IMR-90 (cell line): Measurements from ENCODE around the gene TGM1. TPM values are rescaled to one million over a fixed set of nuclear protein-coding genes. Genes with fewer than 3 reads are reported as not detected.

Experiments used
- ATAC-seq: fragments of 200-7000 bp; cut with Tn5 transposase; 2 replicates; pipeline ENCODE4 v1.9.1; 2020; ENCODE audit warnings: low read depth, mild to moderate bottlenecking, moderate library complexity
- BruUV-seq: library from RNA; stranded (reverse); fragments of 400-500 nt; replicated peaks from 2 replicates; lab custom pipeline; 2021; lab: Mats Ljungman, UMichigan
- CTCF ChIA-PET: fragments of 300-600 bp; formaldehyde crosslinking; extraction: SDS; loops from one replicate; lab custom pipeline; 2021; ENCODE audit warnings: antibody characterized with exemption; lab: Yijun Ruan, JAX
- POLR2A ChIA-PET: fragments of 300-600 bp; sonication (Branson Sonifier 250); formaldehyde crosslinking; loops from one replicate; lab custom pipeline; 2022; ENCODE audit warnings: antibody characterized with exemption; ENCODE audit not compliant: unreplicated experiment; lab: Charles Lee
- DNase-seq: peaks from one replicate; pipeline ENCODE4 v3.0.0; 2013
- H2AFZ ChIP-seq: replicated peaks from 2 replicates; pipeline ENCODE3; 2013; ENCODE audit warnings: low read length, mild to moderate bottlenecking; ENCODE audit not compliant: poor library complexity
- H2AK5ac ChIP-seq: 2 replicates; pipeline ENCODE4 v1.6.1; 2013; ENCODE audit warnings: low read depth, low read length, inconsistent platforms
- H2AK9ac ChIP-seq: replicated peaks from 2 replicates; pipeline ENCODE3; 2013; ENCODE audit warnings: mild to moderate bottlenecking, low read depth, low read length, moderate library complexity; ENCODE audit not compliant: poor library complexity
- H2BK120ac ChIP-seq: 2 replicates; pipeline ENCODE4 v1.6.1; 2013; ENCODE audit warnings: low read depth, low read length, inconsistent platforms
- H2BK15ac ChIP-seq: 3 replicates; pipeline ENCODE4 v1.6.1; 2013; ENCODE audit warnings: low read depth, low read length, inconsistent platforms
- H2BK20ac ChIP-seq: 2 replicates; pipeline ENCODE4 v1.6.1; 2013; ENCODE audit warnings: low read depth, mild to moderate bottlenecking, inconsistent platforms, low read length, moderate library complexity
- H2BK5ac ChIP-seq: 2 replicates; pipeline ENCODE4 v1.6.1; 2013; ENCODE audit warnings: mild to moderate bottlenecking, low read depth, low read length, inconsistent platforms; ENCODE audit not compliant: poor library complexity, severe bottlenecking
- H3K14ac ChIP-seq: replicated peaks from 2 replicates; pipeline ENCODE4 v1.6.1; 2013; ENCODE audit warnings: low read depth, low read length, inconsistent platforms
- H3K18ac ChIP-seq: 2 replicates; pipeline ENCODE4 v1.6.1; 2013; ENCODE audit warnings: low read depth, low read length, control low read depth
- H3K23ac ChIP-seq: 2 replicates; pipeline ENCODE4 v1.6.1; 2013; ENCODE audit warnings: low read depth, low read length, inconsistent platforms
- H3K27ac ChIP-seq: 2 replicates; pipeline ENCODE4 v1.5.1; 2013; ENCODE audit warnings: mild to moderate bottlenecking, control low read depth, low read length; ENCODE audit not compliant: insufficient read depth
- H3K27me3 ChIP-seq: 2 replicates; pipeline ENCODE4 v1.6.1; 2013; ENCODE audit warnings: low read length; ENCODE audit not compliant: control insufficient read depth, insufficient read depth
- H3K36me3 ChIP-seq: 2 replicates; pipeline ENCODE4 v1.6.1; 2013; ENCODE audit warnings: low read length, mixed read lengths; ENCODE audit not compliant: control insufficient read depth, insufficient read depth
- H3K4ac ChIP-seq: 2 replicates; pipeline ENCODE4 v1.6.1; 2013; ENCODE audit warnings: low read depth, low read length, inconsistent platforms
- H3K4me1 ChIP-seq: 2 replicates; pipeline ENCODE4 v1.6.1; 2013; ENCODE audit warnings: low read length, mixed read lengths; ENCODE audit not compliant: control insufficient read depth, insufficient read depth
- H3K4me2 ChIP-seq: 2 replicates; pipeline ENCODE4 v1.6.1; 2013; ENCODE audit warnings: low read depth, mild to moderate bottlenecking, control low read depth, low read length, moderate library complexity
- H3K4me3 ChIP-seq: 2 replicates; pipeline ENCODE4 v1.5.1; 2013; ENCODE audit warnings: low read depth, mild to moderate bottlenecking, control low read depth, low read length, moderate library complexity; ENCODE audit not compliant: insufficient read depth
- H3K56ac ChIP-seq: 2 replicates; pipeline ENCODE4 v1.6.1; 2013; ENCODE audit warnings: low read length, inconsistent platforms; ENCODE audit not compliant: insufficient read depth; ENCODE audit errors: extremely low read depth
- H3K79me1 ChIP-seq, 2 experiments: 2 replicates each; pipeline ENCODE4 v1.6.1; 2013; ENCODE audit warnings: low read length in 2 of 2, inconsistent platforms in 1 of 2, low read depth in 1 of 2
- H3K9ac ChIP-seq: 2 replicates; pipeline ENCODE4 v1.6.1; 2013; ENCODE audit warnings: low read depth, low read length, control low read depth
- H3K9me1 ChIP-seq: 2 replicates; pipeline ENCODE4 v1.6.1; 2013; ENCODE audit warnings: low read length, inconsistent platforms; ENCODE audit not compliant: insufficient read depth
- H3K9me3 ChIP-seq: 2 replicates; pipeline ENCODE4 v1.6.1; 2013; ENCODE audit warnings: low read length; ENCODE audit not compliant: control insufficient read depth, insufficient read depth
- H4K20me1 ChIP-seq: 2 replicates; pipeline ENCODE4 v1.6.1; 2013; ENCODE audit warnings: low read length, inconsistent platforms; ENCODE audit not compliant: insufficient read depth
- H4K5ac ChIP-seq: 2 replicates; pipeline ENCODE4 v1.6.1; 2013; ENCODE audit warnings: mild to moderate bottlenecking, low read depth, low read length, control low read depth
- H4K8ac ChIP-seq, 2 experiments: 2 replicates each; pipeline ENCODE4 v1.6.1; 2013; ENCODE audit warnings: low read depth in 2 of 2, low read length in 2 of 2, control low read depth in 1 of 2, inconsistent platforms in 1 of 2
- H4K91ac ChIP-seq: 2 replicates; pipeline ENCODE4 v1.6.1; 2013; ENCODE audit warnings: low read depth, low read length, inconsistent platforms; ENCODE audit not compliant: insufficient read depth
- BHLHE40 ChIP-seq: fragments of 150-350 bp; IDR thresholded peaks from 2 replicates; pipeline ENCODE4 v1.6.1; 2016; ENCODE audit warnings: mild to moderate bottlenecking, low read depth, low read length
- CEBPB ChIP-seq: IDR thresholded peaks from 2 replicates; pipeline ENCODE4 v1.6.1; 2012; ENCODE audit warnings: low read depth, low read length, improper control_type of control experiment
- CHD1 ChIP-seq: IDR thresholded peaks from 2 replicates; pipeline ENCODE4 v1.6.1; 2012; ENCODE audit warnings: low read depth, low read length, improper control_type of control experiment
- ELK1 ChIP-seq: fragments of 150-350 bp; IDR thresholded peaks from 2 replicates; pipeline ENCODE4 v1.6.1; 2016; ENCODE audit warnings: low read depth, mild to moderate bottlenecking, low read length, moderate library complexity, borderline replicate concordance
- FOS ChIP-seq: fragments of 150-350 bp; IDR thresholded peaks from 2 replicates; pipeline ENCODE4 v1.6.1; 2016; ENCODE audit warnings: low read depth, low read length
- MAFK ChIP-seq: IDR thresholded peaks from 2 replicates; pipeline ENCODE4 v1.6.1; 2012; ENCODE audit warnings: low read depth, low read length, improper control_type of control experiment
- MAZ ChIP-seq: IDR thresholded peaks from 2 replicates; pipeline ENCODE4 v1.6.1; 2012; ENCODE audit warnings: low read depth, mild to moderate bottlenecking, low read length, improper control_type of control experiment, moderate library complexity, borderline replicate concordance
- MXI1 ChIP-seq: IDR thresholded peaks from 2 replicates; pipeline ENCODE4 v1.6.1; 2012; ENCODE audit warnings: low read depth, mild to moderate bottlenecking, low read length, moderate library complexity, borderline replicate concordance
- NFE2L2 ChIP-seq: fragments of 150-350 bp; IDR thresholded peaks from 2 replicates; pipeline ENCODE4 v1.6.1; 2016; ENCODE audit warnings: low read depth, mild to moderate bottlenecking, low read length
- POLR2A ChIP-seq: IDR thresholded peaks from 2 replicates; pipeline ENCODE4 v1.6.1; 2012; ENCODE audit warnings: mild to moderate bottlenecking, low read depth, low read length
- RCOR1 ChIP-seq: IDR thresholded peaks from 2 replicates; pipeline ENCODE4 v1.6.1; 2012; ENCODE audit warnings: mild to moderate bottlenecking, low read length, improper control_type of control experiment; ENCODE audit not compliant: insufficient replicate concordance
- RFX5 ChIP-seq: IDR thresholded peaks from 2 replicates; pipeline ENCODE4 v1.8.0; 2012; ENCODE audit warnings: low read depth, mild to moderate bottlenecking, low read length, moderate library complexity
- SMC3 ChIP-seq: fragments of 150-350 bp; IDR thresholded peaks from 2 replicates; pipeline ENCODE4 v1.6.1; 2016; ENCODE audit warnings: low read depth, mild to moderate bottlenecking, antibody characterized with exemption, low read length, moderate library complexity
- USF2 ChIP-seq: fragments of 150-350 bp; IDR thresholded peaks from 2 replicates; pipeline ENCODE4 v1.6.1; 2017; ENCODE audit warnings: mild to moderate bottlenecking, antibody characterized with exemption, low read length, low read depth
- WGBS, 2 experiments: methylation state at CpG; one replicate each; pipeline versions ENCODE4 v1.1.5 to v1.1.7; 2013; ENCODE audit warnings: missing lambda C conversion rate in 2 of 2; ENCODE audit not compliant: insufficient read length in 1 of 2; ENCODE audit errors: extremely low coverage in 2 of 2; 5-methylcytosine and 5-hydroxymethylcytosine counted together
- dilution Hi-C: fragments of 300-500 bp; cut with HindIII; formaldehyde crosslinking; loops from one replicate; pipeline ENCODE4 v1.14.3; 2018; ENCODE audit warnings: low sequenced_read_pairs; ENCODE audit not compliant: unreplicated experiment
- in situ Hi-C: fragments of 300-500 bp; cut with MboI; formaldehyde crosslinking; loops from 3 replicates; pipeline ENCODE4 v1.14.3; 2019; ENCODE audit warnings: low sequenced_read_pairs, inconsistent platforms, mixed read lengths
- intact Hi-C: fragments of 100-400 bp; cut with micrococcal nuclease; formaldehyde crosslinking; loops from 2 replicates; pipeline ENCODE4 v1.10.0; 2022
- polyA plus RNA-seq, 3 experiments: library from polyadenylated mRNA; depleted of rRNA; stranded (reverse); fragments of >200 nt; gene quantifications; 2 replicates each; pipeline ENCODE4 v1.2.3, GENCODE V29; 2012; ENCODE audit warnings: low replicate concordance in 1 of 3
- total RNA-seq: library from RNA; depleted of rRNA; stranded (reverse); fragments of >200 nt; gene quantifications from 2 replicates; pipeline ENCODE4 v1.2.3, GENCODE V29; 2012

TGM1 gene
- total and polyA plus RNA-seq, 2 of the 4 experiments (the other 2 are of a cell fraction): 0.72 to 3.3 TPM

GRCh38 chr14:24235804-24236688 lies 26.9 kb downstream of the TGM1 start:
- no peaks in the 10 kb centered on the region for H3K27me3 ChIP-seq
- POLR2A ChIA-PET: no interaction called here
- H2AFZ ChIP-seq: no peak overlapping the region
- no peak overlapping the region for H3K4me3 ChIP-seq
- peaks cover 4% of the 10 kb centered on the region for H4K20me1 ChIP-seq
- no peak overlapping the region for H3K56ac ChIP-seq
- dilution Hi-C loops: no loop called here
- H2AK5ac ChIP-seq: no peak overlapping the region
- no peak overlapping the region for H3K14ac ChIP-seq
- H3K9me3 ChIP-seq: no peaks in the 10 kb centered on the region
- no peak overlapping the region for H3K9ac ChIP-seq
- no peak overlapping the region for H3K27ac ChIP-seq
- no peak overlapping the region for H2BK5ac ChIP-seq
- no peak overlapping the region for H2BK20ac ChIP-seq
- no peak overlapping the region for H2BK15ac ChIP-seq
- DNase-seq: no peak
- no peak overlapping the region for H4K91ac ChIP-seq
- no peak overlapping the region for H2BK120ac ChIP-seq
- in situ Hi-C loops: loop anchor here (10.0 kb wide), 1 partner anchor 199 kb away; no protein-coding TSS in a partner anchor
- H3K23ac ChIP-seq: no peak overlapping the region
- peaks cover 14% of the 10 kb centered on the region for H3K4me1 ChIP-seq
- no peak overlapping the region for H3K4ac ChIP-seq
- no peak overlapping the region for H4K5ac ChIP-seq
- no peak overlapping the region for H2AK9ac ChIP-seq
- no TSS peak for BruUV-seq
- WGBS, 2 experiments: no CpG with 5 or more reads among the region's 5 CpGs
- no peak overlapping the region for H4K8ac ChIP-seq
- no peak for ATAC-seq
- no peak overlapping the region for H3K18ac ChIP-seq
- CTCF ChIA-PET: interaction anchor here (0.6 to 0.7 kb wide), 2 partner anchors 59 to 72 kb away, joined by 3 read pairs; partner anchors contain the start of gene CIDEB
- peaks cover 28% of the 10 kb centered on the region for H3K9me1 ChIP-seq
- intact Hi-C loops: no loop called here
- no peak overlapping the region for H3K4me2 ChIP-seq
- peaks cover 43% of the 10 kb centered on the region for H3K36me3 ChIP-seq
- peaks cover 65 to 92% of the 10 kb centered on the region in 2 experiments for H3K79me1 ChIP-seq
- TF ChIP-seq RCOR1 (no peak), FOS (no peak), MAFK (no peak), BHLHE40 (no peak), SMC3 (no peak), MXI1 (no peak), NFE2L2 (no peak), MAZ (no peak), USF2 (no peak), RFX5 (no peak), ELK1 (no peak), CHD1 (no peak), POLR2A (no peak), CEBPB (no peak)
